GM19240 (cell line): ENCODE results near the gene AGER.
"Not testable (repeated sequence)": the region's sequence is repeated elsewhere in the genome, so short reads cannot be mapped to it uniquely, and the experiment has no call there.

Experiments used
- DNase-seq: peaks from one replicate; pipeline ENCODE4 v3.0.0; 2011; ENCODE audit warnings: low spot score; ENCODE audit not compliant: insufficient read length

AGER gene

GRCh38 chr6:32184084-32184640 lies at the start of gene AGER:
AGER (minus strand) TSS chr6:32184253; CDS start chr6:32184222, 31 bp downstream.
- DNase-seq = no peak

- no peak for DNase-seq
Measured at GRCh38 chr6:32226434-32226833, 42.4 kb upstream of the AGER start.

GRCh38 chr6:32224696-32225095 lies 40.6 kb upstream of the AGER start:
- peak; percentile 24 for DNase-seq

GRCh38 chr6:32223258-32224235 lies 39.5 kb upstream of the AGER start, which contains the start of gene NOTCH4:
NOTCH4 (minus strand) TSS chr6:32224067; CDS start chr6:32223928, 139 bp downstream.
- DNase-seq = no peak

GRCh38 chr6:32222333-32223230 lies 38.5 kb upstream of the AGER start:
- no peak for DNase-seq

- no peak for DNase-seq
Measured at GRCh38 chr6:32220021-32220420, 36.0 kb upstream of the AGER start.

- no peak for DNase-seq
Measured at GRCh38 chr6:32218167-32218566, 34.1 kb upstream of the AGER start.

GRCh38 chr6:32216998-32217397 lies 32.9 kb upstream of the AGER start:
- DNase-seq = no peak

GRCh38 chr6:32216285-32216684 lies 32.2 kb upstream of the AGER start:
- DNase-seq = no peak

GRCh38 chr6:32215617-32216016 lies 31.6 kb upstream of the AGER start:
- DNase-seq = no peak

- no peak for DNase-seq
Measured at GRCh38 chr6:32214126-32214525, 30.1 kb upstream of the AGER start.

GRCh38 chr6:32213649-32214048 lies 29.6 kb upstream of the AGER start:
- DNase-seq = no peak

- no peak for DNase-seq
Measured at GRCh38 chr6:32212076-32212760, 28.2 kb upstream of the AGER start.

- DNase-seq = not testable (repeated sequence)
Measured at GRCh38 chr6:32211432-32211831, 27.4 kb upstream of the AGER start.

GRCh38 chr6:32210191-32210601 lies 26.1 kb upstream of the AGER start:
- DNase-seq = no peak

- no peak for DNase-seq
Measured at GRCh38 chr6:32208996-32209395, 24.9 kb upstream of the AGER start.

- no peak for DNase-seq
Measured at GRCh38 chr6:32204268-32204715, 20.2 kb upstream of the AGER start.

- no peak for DNase-seq
Measured at GRCh38 chr6:32203426-32204267, 19.6 kb upstream of the AGER start.

- no peak for DNase-seq
Measured at GRCh38 chr6:32202186-32202585, 18.1 kb upstream of the AGER start.
